Middle frontal gyrus (tissue), 1 donor: ENCODE data around the gene STUB1.

ENCODE experiments used
- DNase-seq: peaks from one replicate; pipeline ENCODE4 v3.0.0-alpha.2; 2015; ENCODE audit warnings: low spot score; ENCODE audit errors: extremely low spot score

STUB1 gene

GRCh38 chr16:679814-680624 lies at the start of gene STUB1:
Gene STUB1, plus strand, starts transcription at chr16:680410. Its CDS starts 116 bp downstream, at chr16:680526.
- DNase-seq = peak; percentile 81

GRCh38 chr16:630815-631405 lies 49.3 kb upstream of the STUB1 start, which contains the start of gene WFIKKN1:
Gene WFIKKN1, plus strand, starts transcription at chr16:630985. Its CDS starts 269 bp downstream, at chr16:631254.
- DNase-seq = no peak

DNA sequence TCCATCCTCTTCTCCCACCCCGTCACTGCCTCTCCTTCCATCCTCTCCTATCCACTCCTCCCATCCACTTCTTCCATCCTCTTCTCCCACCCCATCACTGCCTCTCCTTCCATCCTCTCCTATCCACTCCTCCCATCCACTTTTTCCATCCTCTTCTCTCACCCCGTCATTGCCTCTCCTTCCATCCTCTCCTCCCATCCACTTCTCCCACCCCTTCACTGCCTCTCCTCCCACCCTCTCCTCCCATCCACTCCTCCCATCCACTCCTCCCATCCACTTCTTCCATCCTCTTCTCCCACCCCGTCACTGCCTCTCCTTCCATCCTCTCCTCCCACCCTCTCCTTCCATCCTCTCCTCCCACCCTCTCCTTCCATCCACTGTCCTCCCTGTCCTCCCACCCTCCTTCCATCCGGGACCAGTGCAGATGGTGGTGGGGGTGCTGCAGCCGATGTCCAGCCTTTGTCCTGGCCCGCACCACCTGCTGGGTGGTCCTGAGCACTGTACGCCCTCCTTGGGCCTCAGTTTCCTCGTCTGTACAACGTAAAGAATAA lies 48.3 kb upstream of the STUB1 start:
- DNase-seq = no peak

DNA sequence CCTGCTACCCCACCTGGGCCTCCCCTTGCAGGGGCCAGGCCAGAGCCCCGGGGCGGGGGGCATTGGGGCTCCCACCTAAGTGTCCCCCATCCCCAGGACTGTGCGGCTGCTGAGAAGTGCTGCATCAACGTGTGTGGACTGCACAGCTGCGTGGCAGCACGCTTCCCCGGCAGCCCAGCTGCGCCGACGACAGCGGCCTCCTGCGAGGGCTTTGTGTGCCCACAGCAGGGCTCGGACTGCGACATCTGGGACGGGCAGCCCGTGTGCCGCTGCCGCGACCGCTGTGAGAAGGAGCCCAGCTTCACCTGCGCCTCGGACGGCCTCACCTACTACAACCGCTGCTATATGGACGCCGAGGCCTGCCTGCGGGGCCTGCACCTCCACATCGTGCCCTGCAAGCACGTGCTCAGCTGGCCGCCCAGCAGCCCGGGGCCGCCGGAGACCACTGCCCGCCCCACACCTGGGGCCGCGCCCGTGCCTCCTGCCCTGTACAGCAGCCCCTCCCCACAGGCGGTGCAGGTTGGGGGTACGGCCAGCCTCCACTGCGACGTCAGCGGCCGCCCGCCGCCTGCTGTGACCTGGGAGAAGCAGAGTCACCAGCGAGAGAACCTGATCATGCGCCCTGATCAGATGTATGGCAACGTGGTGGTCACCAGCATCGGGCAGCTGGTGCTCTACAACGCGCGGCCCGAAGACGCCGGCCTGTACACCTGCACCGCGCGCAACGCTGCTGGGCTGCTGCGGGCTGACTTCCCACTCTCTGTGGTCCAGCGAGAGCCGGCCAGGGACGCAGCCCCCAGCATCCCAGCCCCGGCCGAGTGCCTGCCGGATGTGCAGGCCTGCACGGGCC lies 47.5 kb upstream of the STUB1 start:
- DNase-seq = no peak

- DNase-seq = no peak
Measured at GRCh38 chr16:633336-634050, 46.7 kb upstream of the STUB1 start.

DNA sequence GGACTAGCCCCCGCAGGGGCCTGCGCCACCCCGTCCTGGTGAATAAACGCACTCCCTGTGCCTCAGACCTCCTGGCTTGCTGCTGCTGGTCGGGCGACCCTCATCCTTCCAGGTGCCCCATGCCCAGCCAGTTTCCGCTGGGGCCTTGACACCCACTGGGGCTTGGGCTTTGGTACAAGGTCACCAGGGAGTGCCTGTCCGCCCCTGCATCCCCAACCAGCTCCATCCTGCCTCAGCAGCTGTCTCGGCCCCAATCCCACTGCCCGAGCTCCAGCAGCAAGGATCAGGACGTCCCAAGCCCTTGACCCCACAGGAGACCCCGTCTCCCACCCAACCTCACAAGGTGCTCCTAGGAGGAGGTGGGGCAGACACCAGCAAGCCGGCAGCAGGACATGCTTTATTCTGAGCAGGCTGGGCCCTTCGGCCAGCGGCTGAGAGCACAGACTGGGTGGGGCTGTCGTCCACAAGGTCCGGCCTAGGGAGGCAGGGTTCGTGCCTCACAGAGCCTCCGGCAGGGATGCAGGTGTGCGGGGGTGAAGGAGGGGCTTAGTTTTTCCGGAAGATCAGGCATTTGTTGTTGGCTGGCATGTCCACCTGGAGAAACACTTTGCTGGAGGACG lies 46.0 kb upstream of the STUB1 start:
- no peak for DNase-seq

DNA sequence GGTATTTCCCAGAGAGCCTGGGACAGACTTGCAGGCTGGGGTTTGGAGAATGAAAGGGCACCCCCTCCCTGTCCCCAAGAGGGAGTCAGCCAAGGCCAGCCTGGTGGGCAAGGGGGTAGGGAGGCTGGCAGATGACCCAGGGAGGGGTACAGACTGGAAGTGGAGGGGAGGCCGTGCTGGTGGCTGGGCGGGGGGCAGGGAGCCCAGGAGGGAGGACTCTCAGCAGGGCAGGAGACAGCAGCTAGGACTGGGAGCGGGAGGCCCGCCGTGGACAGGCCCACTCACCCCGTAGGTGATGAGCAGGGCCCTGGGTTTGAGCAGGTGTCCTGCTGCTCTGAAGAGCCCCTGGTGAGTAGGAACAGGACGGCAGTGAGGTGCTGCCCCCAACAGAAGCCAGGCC lies 45.2 kb upstream of the STUB1 start:
- DNase-seq = no peak

DNA sequence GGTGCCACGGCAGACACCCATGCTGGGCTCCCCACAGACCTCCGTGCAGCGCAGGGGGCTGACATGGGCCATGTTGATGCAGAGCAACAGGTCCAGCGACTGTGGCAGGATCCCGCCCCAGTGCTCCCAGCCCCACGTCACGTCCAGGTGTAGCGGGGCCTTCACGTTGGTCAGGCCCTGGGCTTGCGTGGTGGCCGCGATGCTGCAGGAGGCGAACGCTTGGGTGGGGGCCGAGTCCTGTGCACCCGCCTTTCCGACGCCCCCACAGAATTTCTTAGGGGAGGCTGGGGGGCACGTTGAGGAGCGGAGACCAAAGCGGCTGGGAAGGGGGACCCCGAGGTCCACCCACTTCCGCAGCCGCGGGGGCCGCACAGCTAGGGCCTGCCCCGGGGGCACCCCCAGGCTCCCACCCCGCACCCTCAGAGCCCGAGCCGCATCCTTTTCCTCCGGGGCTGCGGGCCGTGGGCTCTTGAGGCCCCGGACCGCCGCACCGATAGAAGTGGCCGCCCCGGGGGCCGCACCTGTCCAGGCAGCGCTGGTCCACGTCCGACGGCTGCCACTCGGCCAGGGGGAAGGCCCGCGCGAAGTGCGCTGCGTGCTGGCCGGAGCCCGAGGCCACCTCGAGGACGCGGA lies 44.5 kb upstream of the STUB1 start:
- no peak for DNase-seq

DNA sequence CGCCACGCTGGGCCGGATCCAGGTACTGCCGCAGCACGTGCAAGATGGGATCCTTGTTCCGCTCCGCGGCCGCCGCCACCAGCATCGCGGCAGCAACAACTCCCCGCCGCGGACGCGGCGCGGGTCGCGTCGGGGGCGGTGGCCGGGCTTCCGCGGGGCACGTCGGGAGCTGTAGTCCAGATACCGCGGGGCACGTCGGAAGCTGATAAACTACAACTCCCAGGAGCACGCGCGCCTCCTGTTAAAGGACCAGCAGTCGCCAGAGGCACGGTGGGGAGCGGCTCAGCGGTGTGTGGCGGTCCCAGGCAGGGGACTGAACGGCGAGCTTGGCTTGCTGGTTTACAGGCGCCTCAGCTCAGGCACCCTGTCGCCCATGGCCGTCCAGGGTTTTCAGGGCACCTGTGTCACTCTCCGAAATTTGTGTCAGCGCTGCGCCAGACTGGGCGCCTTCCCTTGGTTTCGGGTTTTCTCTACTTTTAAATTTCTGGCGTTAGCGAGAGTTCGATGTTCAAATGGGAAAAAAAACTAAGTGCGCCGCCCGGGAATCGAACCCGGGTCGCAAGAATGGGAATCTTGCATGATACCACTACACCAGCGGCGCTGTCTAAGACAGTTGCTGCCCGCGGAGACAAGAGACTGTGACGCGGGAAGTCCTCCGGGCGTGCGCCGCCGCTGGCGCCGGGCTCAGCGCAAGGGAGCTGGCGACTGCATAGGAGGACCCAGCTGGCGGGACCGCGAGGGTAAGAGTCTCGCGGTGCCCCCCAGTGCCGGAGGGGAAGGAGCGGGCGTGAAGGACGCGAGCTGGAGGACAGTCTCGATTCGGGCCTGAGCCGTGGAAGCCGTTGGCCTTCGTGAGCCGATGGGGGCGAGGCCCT lies 43.8 kb upstream of the STUB1 start, which contains the start of gene METTL26:
METTL26 (minus strand) TSS at position 100 of the 875 bp plus-strand sequence; CDS start at position 85, 15 bp downstream.
- peak; percentile 91 for DNase-seq

DNA sequence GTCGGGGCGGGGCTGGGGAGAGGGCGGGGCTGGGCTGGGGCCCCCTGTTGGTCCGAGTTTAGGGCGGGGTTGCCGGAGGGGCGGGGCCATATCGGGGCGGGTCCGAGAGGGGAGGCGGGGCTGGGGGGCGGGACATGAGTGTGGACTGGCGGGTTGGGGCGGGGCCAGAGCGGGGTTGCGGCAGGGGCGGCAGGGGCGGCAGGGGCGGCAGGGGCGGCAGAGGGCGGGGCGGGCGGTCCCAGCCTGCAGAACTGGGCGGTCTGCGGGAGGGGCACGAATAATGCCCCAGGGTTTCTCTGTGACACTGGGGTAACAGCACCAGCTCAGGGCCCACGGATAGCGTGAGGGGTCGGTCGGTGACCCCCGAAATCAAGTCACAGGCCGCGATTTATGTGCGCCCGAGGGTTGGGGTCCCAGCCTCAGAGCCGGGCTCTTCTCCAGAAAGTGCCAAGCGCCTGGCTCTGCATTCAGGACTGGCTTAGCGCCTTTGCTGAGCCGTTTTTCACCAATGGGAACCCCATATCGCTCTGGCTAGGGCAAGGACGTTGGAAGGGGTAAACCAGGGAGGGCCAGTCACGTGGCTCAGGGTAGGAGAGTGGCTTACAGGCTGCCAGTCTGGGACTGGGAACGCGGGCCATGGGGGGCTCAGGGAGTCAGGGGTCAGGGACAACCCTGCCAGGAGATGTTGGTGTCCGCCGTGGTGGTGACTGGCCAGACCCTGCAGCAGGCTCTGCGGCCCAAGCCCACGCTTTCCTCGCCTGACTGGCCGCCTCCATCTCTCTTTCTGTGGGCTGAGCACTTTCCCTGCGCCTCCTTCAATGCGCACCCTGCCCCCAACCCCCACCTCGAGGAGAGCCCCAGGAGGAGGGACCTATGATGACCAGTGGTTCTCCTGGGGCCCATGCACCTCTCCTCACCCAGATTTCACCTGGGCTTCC lies 42.9 kb upstream of the STUB1 start:
- DNase-seq = no peak

GRCh38 chr16:638034-638543 lies 42.1 kb upstream of the STUB1 start:
- no peak for DNase-seq

GRCh38 chr16:638836-639235 lies 41.4 kb upstream of the STUB1 start:
- DNase-seq = no peak

DNA sequence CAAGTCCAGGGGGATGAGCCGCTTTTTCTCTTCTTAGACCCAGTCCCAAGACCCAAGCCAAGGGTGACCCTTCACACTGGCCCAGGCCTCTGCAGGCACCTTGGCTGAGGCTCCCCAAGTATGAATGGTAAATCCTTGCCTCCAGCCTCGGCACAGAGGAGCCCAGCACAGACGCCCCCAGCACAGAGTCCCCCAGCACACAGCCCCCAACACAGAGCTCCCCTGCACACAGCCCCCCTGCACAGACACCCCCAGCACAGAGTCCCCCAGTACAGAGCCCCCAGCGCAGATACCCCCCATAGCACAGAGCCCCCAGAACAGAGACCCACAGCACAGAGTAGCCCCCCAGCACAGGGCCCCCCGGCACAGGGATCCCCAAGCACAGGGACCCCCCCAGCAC lies 39.6 kb upstream of the STUB1 start:
- DNase-seq = no peak

DNA sequence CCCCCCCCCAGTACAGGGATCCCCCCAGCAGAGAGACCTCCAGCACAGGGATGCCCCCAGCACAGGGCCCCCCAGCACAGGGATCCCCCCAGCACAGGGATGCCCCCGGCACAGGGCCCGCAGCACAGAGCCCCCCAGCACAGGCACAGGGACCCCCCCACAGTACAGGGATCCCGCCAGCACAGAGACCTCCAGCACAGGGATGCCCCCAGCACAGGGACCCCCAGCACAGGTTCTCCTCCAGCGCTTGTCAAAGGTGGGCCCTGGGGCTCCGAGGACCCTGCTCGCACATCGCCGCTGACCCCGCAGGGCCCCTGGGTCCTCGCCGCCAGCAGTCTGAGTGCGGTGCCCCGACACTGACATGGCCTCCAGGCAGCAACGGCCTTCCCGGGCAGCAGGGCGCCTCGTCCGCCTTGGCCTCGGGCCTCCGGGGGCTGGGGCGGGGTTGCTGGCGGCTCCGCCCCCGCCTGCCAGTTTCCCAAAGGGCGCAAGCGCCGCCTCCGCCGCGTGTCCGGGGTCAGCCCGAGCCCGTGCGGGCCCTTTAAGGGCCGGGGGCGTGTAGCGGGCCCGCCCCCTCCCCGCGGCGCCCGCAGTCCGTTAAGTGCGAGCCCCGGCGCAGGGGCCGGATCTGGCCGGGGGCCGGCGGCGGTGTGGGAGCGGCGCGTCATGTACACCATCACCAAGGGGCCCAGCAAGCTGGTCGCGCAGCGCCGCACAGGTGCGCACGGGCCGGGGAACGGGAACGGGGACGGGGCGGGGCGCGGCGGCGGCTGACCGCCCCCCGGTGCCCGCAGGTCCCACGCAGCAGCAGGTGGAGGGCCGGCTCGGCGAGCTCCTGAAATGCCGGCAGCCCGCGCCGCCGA lies 38.7 kb upstream of the STUB1 start, which contains the start of gene MCRIP2:
MCRIP2 (plus strand) TSS at position 503 of the 863 bp plus-strand sequence; CDS start at position 667, 164 bp downstream.
- peak; percentile 47 for DNase-seq

- no peak for DNase-seq
Measured at GRCh38 chr16:642189-643049, 37.8 kb upstream of the STUB1 start.

DNA sequence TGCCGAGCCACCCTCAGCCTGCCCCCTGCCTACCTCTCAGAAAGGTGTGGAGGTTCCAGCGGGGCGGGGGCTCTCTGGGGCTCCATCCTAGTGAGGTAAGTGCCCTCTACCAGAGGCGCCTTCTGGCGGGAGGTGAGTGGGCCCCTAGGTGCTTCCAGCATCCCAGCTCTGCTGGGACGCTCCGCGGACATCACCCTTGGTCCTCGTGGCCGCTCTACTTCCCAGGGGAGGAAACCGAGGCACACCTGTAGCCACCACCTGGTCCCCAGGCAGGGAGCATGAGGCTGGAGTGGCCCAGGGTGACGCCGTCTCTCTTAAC lies 37.2 kb upstream of the STUB1 start:
- DNase-seq = no peak
